Lower leg skin (tissue), 3 donors: ENCODE measurements around the gene PCDH15.

Source experiments
- CTCF ChIP-seq, 3 donors: fragments of 450-650 bp; IDR thresholded peaks; one replicate each; pipeline ENCODE4 v1.5.1; 2016; ENCODE audit warnings: antibody characterized with exemption in 3 of 3, mild to moderate bottlenecking in 3 of 3, moderate library complexity in 2 of 3
- POLR2A ChIP-seq, 2 donors: fragments of 450-650 bp; IDR thresholded peaks; one replicate each; pipeline ENCODE4 v1.6.1; 2016 to 2017; ENCODE audit warnings: antibody characterized with exemption in 2 of 2, mild to moderate bottlenecking in 1 of 2, moderate library complexity in 1 of 2

GRCh38 chr10:54198051-54198450 is 603.0 kb downstream of the PCDH15 start:
- no peak for TF ChIP-seq CTCF (IDR thresholded peaks at IDR 0.05)
- no peak for TF ChIP-seq POLR2A (IDR thresholded peaks at IDR 0.05)
